ENCODE results near the gene MCCC2. TPM values are rescaled to one million over a fixed set of nuclear protein-coding genes. Genes with fewer than 3 reads are reported as not detected.

MCCC2 gene
- total RNA-seq, 4 donors from 2014 or later = 37.4 to 63.6 (median 53.1) TPM

GRCh38 chr5:71582945-71583584 is 4.1 kb upstream of the MCCC2 start:
- no peaks in the 10 kb centered on the region for H3K27me3 ChIP-seq
- 71 to 74% methylated on average over 4 of the region's 4 CpGs for WGBS, 2 donors
- intact Hi-C loops (cut with DNase I) = no loop called here
- H3K36me3 ChIP-seq = peaks cover 0 to 6% (median 0%) of the 10 kb centered on the region in 3 donors
- DNase-seq = no peak
- H3K27ac ChIP-seq = no peak overlapping the region
- H3K4me1 ChIP-seq = peaks cover 5 to 12% (median 6%) of the 10 kb centered on the region in 3 donors
- TF ChIP-seq POLR2A (IDR thresholded peaks at IDR 0.05) (no peak), CTCF (IDR thresholded peaks at IDR 0.05) (no peak)
- H3K9me3 ChIP-seq = no peaks in the 10 kb centered on the region
- H3K4me3 ChIP-seq = no peak overlapping the region

GRCh38 chr5:71586052-71586940 is 844 bp upstream of the MCCC2 start:
- DNase-seq = no peak
- TF ChIP-seq POLR2A (IDR thresholded peaks at IDR 0.05) (no peak), CTCF (IDR thresholded peaks at IDR 0.05) (no peak)
- H3K36me3 ChIP-seq = no peaks in the 10 kb centered on the region
- peak overlapping the region; percentile 83 to 93 (median 89) for H3K27ac ChIP-seq
- intact Hi-C loops (cut with DNase I) = no loop called here
- no peaks in the 10 kb centered on the region for H3K27me3 ChIP-seq
- 78 to 79% methylated on average over 22 of the region's 22 CpGs for whole genome bisulfite sequencing, 2 donors
- H3K4me1 ChIP-seq = peaks cover 5 to 34% (median 14%) of the 10 kb centered on the region in 3 donors
- H3K4me3 ChIP-seq = peak overlapping the region; percentile 71 to 82 (median 76)
- no peaks in the 10 kb centered on the region for H3K9me3 ChIP-seq

GRCh38 chr5:71587766-71588532 is 809 bp downstream of the MCCC2 start:
- peaks cover 5 to 34% (median 14%) of the 10 kb centered on the region in 3 donors for H3K4me1 ChIP-seq
- peaks cover 0 to 2% (median 0%) of the 10 kb centered on the region in 3 donors for H3K36me3 ChIP-seq
- no peaks in the 10 kb centered on the region for H3K27me3 ChIP-seq
- WGBS, 2 donors = 72 to 78% methylated on average over 7 to 14 of the region's 19 CpGs
- TF ChIP-seq CTCF (IDR thresholded peaks at IDR 0.05) = no peak
- no peak for TF ChIP-seq POLR2A (IDR thresholded peaks at IDR 0.05)
- intact Hi-C loops (cut with DNase I) = no loop called here
- DNase-seq = no peak
- H3K9me3 ChIP-seq = no peaks in the 10 kb centered on the region
- peak overlapping the region; percentile 83 to 93 (median 89) for H3K27ac ChIP-seq
- H3K4me3 ChIP-seq = peak overlapping the region; percentile 71 to 82 (median 76)

- intact Hi-C loops (cut with DNase I) = no loop called here
- Histone ChIP-seq H3K4me3 (peak overlapping the region in 1 of 4 donors; percentile 80), H3K9me3 (no peaks in the 10 kb centered on the region), H3K27me3 (no peaks in the 10 kb centered on the region), H3K4me1 (peaks cover 5 to 34% (median 14%) of the 10 kb centered on the region in 3 donors), H3K36me3 (peaks cover 0 to 8% (median 0%) of the 10 kb centered on the region in 3 donors), H3K27ac (no peak overlapping the region)
- WGBS, 2 donors = 86 to 92% methylated on average over 2 of the region's 2 CpGs
- TF ChIP-seq CTCF (IDR thresholded peaks at IDR 0.05) (no peak), POLR2A (IDR thresholded peaks at IDR 0.05) (no peak)
- no peak for DNase-seq
Measured at GRCh38 chr5:71588533-71588885, 1.4 kb downstream of the MCCC2 start.
